ENCODE measurements around the gene MUCL3.
"Not testable (repeated sequence)": the region's sequence is repeated elsewhere in the genome, so short reads cannot be mapped to it uniquely, and the experiment has no call there.

Gene MUCL3

GRCh38 chr6:30900863-30901417 is 39.8 kb upstream of the MUCL3 start:
- Mint-ChIP-seq H3K4me3 (no peak overlapping the region), H3K27ac (no peak overlapping the region), H3K27me3 (ENCODE audit: low read depth, poor library complexity) (peaks cover 3% of the 10 kb centered on the region), H3K9me3 (no peaks in the 10 kb centered on the region), H3K4me1 (no peaks in the 10 kb centered on the region), H3K36me3 (ENCODE audit: low read depth) (peaks cover 25% of the 10 kb centered on the region)
- no peak for DNase-seq
- TF ChIP-seq CTCF (IDR thresholded peaks at IDR 0.05): no peak

- H3K9me3 Mint-ChIP-seq: no peaks in the 10 kb centered on the region
- TF ChIP-seq CTCF (IDR thresholded peaks at IDR 0.05): no peak
- DNase-seq: no peak
- peaks cover 23% of the 10 kb centered on the region for H3K36me3 Mint-ChIP-seq (ENCODE audit: low read depth)
- H3K27ac Mint-ChIP-seq: no peak overlapping the region
- peaks cover 3% of the 10 kb centered on the region for H3K27me3 Mint-ChIP-seq (ENCODE audit: low read depth, poor library complexity)
- H3K4me3 Mint-ChIP-seq: no peak overlapping the region
- no peaks in the 10 kb centered on the region for H3K4me1 Mint-ChIP-seq
Observed at GRCh38 chr6:30901436-30901835, 39.3 kb upstream of the MUCL3 start.

GRCh38 chr6:30902196-30902595 is 38.6 kb upstream of the MUCL3 start:
- not testable (repeated sequence) for H3K9me3 Mint-ChIP-seq; DNase-seq; H3K4me3 Mint-ChIP-seq; H3K27me3 Mint-ChIP-seq (ENCODE audit: low read depth, poor library complexity); H3K4me1 Mint-ChIP-seq
- Mint-ChIP-seq H3K36me3 (ENCODE audit: low read depth) (peaks cover 19% of the 10 kb centered on the region), H3K27ac (peak overlapping the region; percentile 12)

GRCh38 chr6:30902709-30903108 is 38.1 kb upstream of the MUCL3 start:
- no peaks in the 10 kb centered on the region for H3K9me3 Mint-ChIP-seq
- no peak overlapping the region for H3K4me3 Mint-ChIP-seq
- peaks cover 3% of the 10 kb centered on the region for H3K27me3 Mint-ChIP-seq (ENCODE audit: low read depth, poor library complexity)
- peaks cover 19% of the 10 kb centered on the region for H3K36me3 Mint-ChIP-seq (ENCODE audit: low read depth)
- DNase-seq: no peak
- peaks cover 6% of the 10 kb centered on the region for H3K4me1 Mint-ChIP-seq
- peak overlapping the region; percentile 12 for H3K27ac Mint-ChIP-seq
- no peak for TF ChIP-seq CTCF (IDR thresholded peaks at IDR 0.05)

- no peaks in the 10 kb centered on the region for H3K9me3 Mint-ChIP-seq
- no peak for DNase-seq
- H3K27ac Mint-ChIP-seq: no peak overlapping the region
- H3K27me3 Mint-ChIP-seq (ENCODE audit: low read depth, poor library complexity): peaks cover 6% of the 10 kb centered on the region
- H3K4me1 Mint-ChIP-seq: peaks cover 11% of the 10 kb centered on the region
- peaks cover 14% of the 10 kb centered on the region for H3K36me3 Mint-ChIP-seq (ENCODE audit: low read depth)
- no peak for TF ChIP-seq CTCF (IDR thresholded peaks at IDR 0.05)
- H3K4me3 Mint-ChIP-seq: no peak overlapping the region
Observed at GRCh38 chr6:30903236-30903635, 37.5 kb upstream of the MUCL3 start.

GRCh38 chr6:30907290-30907757 is 33.4 kb upstream of the MUCL3 start:
- peaks cover 23% of the 10 kb centered on the region for H3K36me3 Mint-ChIP-seq (ENCODE audit: low read depth)
- H3K4me1 Mint-ChIP-seq: peaks cover 27% of the 10 kb centered on the region
- not testable (repeated sequence) for H3K27me3 Mint-ChIP-seq (ENCODE audit: low read depth, poor library complexity); DNase-seq; H3K27ac Mint-ChIP-seq; H3K9me3 Mint-ChIP-seq
- H3K4me3 Mint-ChIP-seq: peak overlapping the region; percentile 100

All from nephron progenitor cell (in vitro differentiated cells).